SU-DHL-6 (cell line): ENCODE data around the gene OR2V1.
"Not testable (repeated sequence)": the region's sequence is repeated elsewhere in the genome, so short reads cannot be mapped to it uniquely, and the experiment has no call there.

ENCODE experiments used
- H2AFZ ChIP-seq: fragments of 200-600 bp; sonication (generic); 2 replicates; pipeline ENCODE4 v1.6.1; 2014; ENCODE audit warnings: low read depth, mild to moderate bottlenecking, moderate library complexity, mixed read lengths, antibody characterized with exemption, low read length; ENCODE audit not compliant: severe bottlenecking
- H3F3A ChIP-seq: fragments of 200-600 bp; shearing (Covaris generic); 2 replicates; pipeline ENCODE4 v1.6.0; 2016; ENCODE audit warnings: antibody characterized with exemption, mild to moderate bottlenecking; ENCODE audit not compliant: insufficient read depth
- H3K27ac ChIP-seq: fragments of 200-600 bp; sonication (generic); 2 replicates; pipeline ENCODE4 v1.5.1; 2016; ENCODE audit warnings: low read depth, mild to moderate bottlenecking, low read length, moderate library complexity, mixed read lengths
- H3K27me3 ChIP-seq: fragments of 200-600 bp; sonication (generic), shearing (Covaris generic); 2 replicates; pipeline ENCODE4 v1.6.0; 2014; ENCODE audit warnings: mild to moderate bottlenecking, low read length
- H3K36me3 ChIP-seq: fragments of 200-600 bp; sonication (generic); 2 replicates; pipeline ENCODE4 v1.6.1; 2014; ENCODE audit warnings: mild to moderate bottlenecking, low read length, mixed read lengths
- H3K4me2 ChIP-seq: fragments of 300-600, 200-600 bp; shearing (Covaris generic), sonication (generic); 2 replicates; pipeline ENCODE4 v1.6.0; 2014; ENCODE audit warnings: low read length, low read depth, mild to moderate bottlenecking; ENCODE audit not compliant: poor library complexity, severe bottlenecking
- H3K4me3 ChIP-seq: fragments of 200-600 bp; sonication (generic); 2 replicates; pipeline ENCODE4 v1.5.1; 2014; ENCODE audit warnings: antibody characterized with exemption, low read length, mild to moderate bottlenecking, mixed read lengths; ENCODE audit not compliant: insufficient read depth, poor library complexity, severe bottlenecking
- H3K79me2 ChIP-seq: fragments of 200-600 bp; sonication (generic); 2 replicates; pipeline ENCODE4 v1.6.1; 2014; ENCODE audit warnings: mild to moderate bottlenecking, low read length, moderate library complexity; ENCODE audit not compliant: insufficient read depth
- H3K9ac ChIP-seq: fragments of 200-600 bp; sonication (generic); 2 replicates; pipeline ENCODE4 v1.7.0; 2014; ENCODE audit warnings: mild to moderate bottlenecking, low read length
- H3K9me2 ChIP-seq: fragments of 200-600 bp; sonication (generic); replicated peaks from 2 replicates; pipeline ENCODE4 v1.6.1; 2014; ENCODE audit warnings: low read length; ENCODE audit not compliant: insufficient read depth
- H3K9me3 ChIP-seq: fragments of 200-600 bp; sonication (generic); 2 replicates; pipeline ENCODE4 v1.6.1; 2014; ENCODE audit warnings: low read length, mixed read lengths; ENCODE audit not compliant: insufficient read depth
- H4K20me1 ChIP-seq: fragments of 200-600 bp; sonication (generic); 2 replicates; pipeline ENCODE4 v1.6.1; 2014; ENCODE audit warnings: low read depth, mild to moderate bottlenecking, antibody characterized with exemption, low read length, moderate library complexity, mixed read lengths
- CTCF ChIP-seq: fragments of 200-600 bp; sonication (generic); IDR thresholded peaks from one replicate; pipeline ENCODE4 v1.5.1; 2017; ENCODE audit warnings: antibody characterized with exemption, mild to moderate bottlenecking, low read length, moderate library complexity; ENCODE audit not compliant: insufficient read depth, poor library complexity, severe bottlenecking
- EZH2phosphoT487 ChIP-seq: fragments of 200-600 bp; sonication (generic), shearing (Covaris generic); conservative IDR thresholded peaks from 2 replicates; pipeline ENCODE4 v1.6.1; 2018; ENCODE audit warnings: mild to moderate bottlenecking, antibody characterized with exemption, low read length, moderate library complexity, mixed read lengths

OR2V1 gene

GRCh38 chr5:181096721-181097382, 34.1 kb downstream of the OR2V1 start:
- not testable (repeated sequence) for H3K9me2 ChIP-seq, H3K27ac ChIP-seq, H3K4me2 ChIP-seq, H3K9me3 ChIP-seq, H3K79me2 ChIP-seq, H4K20me1 ChIP-seq, H3K27me3 ChIP-seq, H3K4me3 ChIP-seq, H3K9ac ChIP-seq, H3K36me3 ChIP-seq, H3F3A ChIP-seq, H2AFZ ChIP-seq

GRCh38 chr5:181095162-181095561, 35.8 kb downstream of the OR2V1 start:
- H3K36me3 ChIP-seq, H3K9me2 ChIP-seq, H3F3A ChIP-seq, H3K27ac ChIP-seq, H4K20me1 ChIP-seq, H3K4me2 ChIP-seq, H2AFZ ChIP-seq, H3K27me3 ChIP-seq, H3K9me3 ChIP-seq, H3K79me2 ChIP-seq, H3K4me3 ChIP-seq, H3K9ac ChIP-seq: not testable (repeated sequence)

- no peak overlapping the region for H3K4me3 ChIP-seq
Observed at GRCh38 chr5:181092428-181092827, 38.5 kb downstream of the OR2V1 start.

GRCh38 chr5:181088289-181088688, 42.7 kb downstream of the OR2V1 start:
- Histone ChIP-seq H3F3A (no peaks in the 10 kb centered on the region), H4K20me1 (no peaks in the 10 kb centered on the region), H3K4me3 (no peak overlapping the region), H2AFZ (no peak overlapping the region), H3K79me2 (no peaks in the 10 kb centered on the region), H3K9me2 (no peaks in the 10 kb centered on the region), H3K36me3 (no peaks in the 10 kb centered on the region), H3K9ac (no peak overlapping the region), H3K27me3 (no peaks in the 10 kb centered on the region), H3K27ac (no peak overlapping the region), H3K4me2 (no peak overlapping the region), H3K9me3 (no peaks in the 10 kb centered on the region)
- TF ChIP-seq EZH2phosphoT487 (no peak), CTCF (peak; percentile 17)

More at GRCh38 chr5:181092428-181092827, 38.5 kb downstream of the OR2V1 start:
- Histone ChIP-seq H3K79me2 (no peaks in the 10 kb centered on the region), H4K20me1 (no peaks in the 10 kb centered on the region), H3K9ac (no peak overlapping the region), H3K27me3 (no peaks in the 10 kb centered on the region), H3F3A (no peaks in the 10 kb centered on the region), H3K27ac (no peak overlapping the region), H3K9me3 (no peaks in the 10 kb centered on the region), H2AFZ (no peak overlapping the region), H3K9me2 (no peaks in the 10 kb centered on the region), H3K36me3 (no peaks in the 10 kb centered on the region), H3K4me2 (no peak overlapping the region)
- TF ChIP-seq CTCF, result no peak
- TF ChIP-seq EZH2phosphoT487, result no peak
